ENCODE data around the gene RAB4B.

The RAB4B gene

DNA sequence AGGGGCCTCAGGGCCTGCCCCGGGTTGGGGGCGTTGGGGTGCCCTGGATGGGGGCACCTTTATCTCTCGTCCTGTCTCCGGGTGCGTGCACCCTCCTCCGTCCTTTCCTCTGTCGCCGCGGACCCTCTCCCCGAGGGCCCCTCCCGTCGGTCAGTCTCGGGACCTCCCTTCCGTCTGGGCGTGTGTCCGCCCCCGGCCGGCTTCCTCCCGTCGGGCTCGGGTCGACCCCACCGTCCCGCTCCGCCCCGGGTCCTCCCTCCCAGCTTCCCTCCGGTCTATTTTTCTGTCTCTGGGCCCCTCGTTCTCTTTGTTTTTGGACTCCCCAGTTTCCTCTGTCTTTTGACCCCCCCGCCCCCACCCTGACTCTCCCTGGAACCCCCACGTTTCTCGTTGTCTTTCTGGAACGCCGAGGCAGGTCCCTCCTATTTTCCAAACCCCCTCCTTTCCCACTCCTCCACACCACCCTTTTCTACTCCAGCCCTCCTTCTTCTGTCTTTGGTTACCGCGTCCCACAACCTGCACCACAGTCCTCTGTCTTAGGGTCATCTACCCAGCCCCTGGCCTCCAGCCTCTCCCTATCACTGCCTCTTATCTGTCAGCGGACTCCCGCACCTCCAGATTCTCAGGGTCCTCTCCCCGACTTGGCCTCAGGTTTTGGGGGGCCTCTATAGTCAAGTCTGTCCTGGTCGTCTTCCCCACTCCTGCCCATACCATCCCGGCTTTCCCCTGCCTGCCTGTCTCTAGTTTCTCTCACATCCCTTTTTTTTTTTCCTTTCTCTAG is 21.7 kb downstream of the RAB4B start:
- peak overlapping the region; percentile 91 for H3K27ac ChIP-seq
- no peak for TF ChIP-seq CTCF (conservative IDR thresholded peaks at IDR 0.05)

DNA sequence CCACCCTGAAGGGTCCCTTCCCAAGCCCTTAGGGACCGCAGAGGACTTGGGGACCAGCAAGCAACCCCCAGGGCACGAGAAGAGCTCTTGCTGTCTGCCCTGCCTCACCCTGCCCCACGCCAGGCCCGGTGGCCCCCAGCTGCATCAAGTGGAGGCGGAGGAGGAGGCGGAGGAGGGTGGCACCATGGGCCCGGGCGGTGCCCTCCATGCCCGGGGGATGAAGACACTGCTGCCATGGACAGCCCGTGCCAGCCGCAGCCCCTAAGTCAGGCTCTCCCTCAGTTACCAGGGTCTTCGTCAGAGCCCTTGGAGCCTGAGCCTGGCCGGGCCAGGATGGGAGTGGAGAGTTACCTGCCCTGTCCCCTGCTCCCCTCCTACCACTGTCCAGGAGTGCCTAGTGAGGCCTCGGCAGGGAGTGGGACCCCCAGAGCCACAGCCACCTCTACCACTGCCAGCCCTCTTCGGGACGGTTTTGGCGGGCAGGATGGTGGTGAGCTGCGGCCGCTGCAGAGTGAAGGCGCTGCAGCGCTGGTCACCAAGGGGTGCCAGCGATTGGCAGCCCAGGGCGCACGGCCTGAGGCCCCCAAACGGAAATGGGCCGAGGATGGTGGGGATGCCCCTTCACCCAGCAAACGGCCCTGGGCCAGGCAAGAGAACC is 22.4 kb downstream of the RAB4B start:
- no peak for TF ChIP-seq CTCF (conservative IDR thresholded peaks at IDR 0.05)
- H3K27ac ChIP-seq = peak overlapping the region; percentile 91

DNA sequence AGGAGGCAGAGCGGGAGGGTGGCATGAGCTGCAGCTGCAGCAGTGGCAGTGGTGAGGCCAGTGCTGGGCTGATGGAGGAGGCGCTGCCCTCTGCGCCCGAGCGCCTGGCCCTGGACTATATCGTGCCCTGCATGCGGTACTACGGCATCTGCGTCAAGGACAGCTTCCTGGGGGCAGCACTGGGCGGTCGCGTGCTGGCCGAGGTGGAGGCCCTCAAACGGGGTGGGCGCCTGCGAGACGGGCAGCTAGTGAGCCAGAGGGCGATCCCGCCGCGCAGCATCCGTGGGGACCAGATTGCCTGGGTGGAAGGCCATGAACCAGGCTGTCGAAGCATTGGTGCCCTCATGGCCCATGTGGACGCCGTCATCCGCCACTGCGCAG is 22.9 kb downstream of the RAB4B start:
- H3K27ac ChIP-seq = peak overlapping the region; percentile 91
- TF ChIP-seq CTCF (conservative IDR thresholded peaks at IDR 0.05) = no peak

DNA sequence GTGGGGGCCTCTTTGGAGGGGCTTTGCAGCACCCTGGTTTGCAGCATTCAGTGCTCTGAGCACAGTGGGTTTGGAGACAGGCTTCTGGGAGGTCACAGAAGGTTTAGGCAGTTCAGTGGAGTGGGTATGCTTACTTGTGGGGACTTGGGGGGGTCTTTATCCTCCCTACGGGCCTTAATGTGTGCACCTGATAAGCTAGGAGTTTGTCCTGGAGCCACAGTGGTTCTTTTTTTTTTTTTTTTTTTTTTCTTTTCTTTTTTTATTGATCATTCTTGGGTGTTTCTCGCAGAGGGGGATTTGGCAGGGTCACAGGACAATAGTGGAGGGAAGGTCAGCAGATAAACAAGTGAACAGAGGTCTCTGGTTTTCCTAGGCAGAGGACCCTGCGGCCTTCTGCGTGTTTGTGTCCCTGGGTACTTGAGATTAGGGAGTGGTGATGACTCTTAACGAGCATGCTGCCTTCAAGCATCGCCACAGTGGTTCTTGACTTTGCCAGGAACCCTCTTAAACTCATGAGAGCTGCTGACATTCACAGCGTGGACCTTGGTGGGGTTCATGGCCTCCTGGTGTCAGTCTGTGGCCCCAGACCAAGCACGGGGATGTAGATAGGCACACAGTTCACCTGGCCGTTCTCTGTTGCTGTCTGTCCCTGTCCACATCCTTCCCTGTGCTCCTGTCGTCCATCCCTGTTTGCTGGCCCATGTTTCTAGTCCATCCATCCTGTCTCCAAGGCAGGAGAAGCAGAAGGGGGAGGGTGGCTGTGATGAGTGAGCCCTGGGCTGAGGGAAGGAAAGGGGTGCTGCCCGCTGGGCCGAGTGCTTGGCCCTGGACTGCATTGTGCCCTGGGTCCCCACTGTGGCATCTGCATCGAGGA is 23.6 kb downstream of the RAB4B start:
- H3K27ac ChIP-seq = peak overlapping the region; percentile 91
- no peak for TF ChIP-seq CTCF (conservative IDR thresholded peaks at IDR 0.05)

DNA sequence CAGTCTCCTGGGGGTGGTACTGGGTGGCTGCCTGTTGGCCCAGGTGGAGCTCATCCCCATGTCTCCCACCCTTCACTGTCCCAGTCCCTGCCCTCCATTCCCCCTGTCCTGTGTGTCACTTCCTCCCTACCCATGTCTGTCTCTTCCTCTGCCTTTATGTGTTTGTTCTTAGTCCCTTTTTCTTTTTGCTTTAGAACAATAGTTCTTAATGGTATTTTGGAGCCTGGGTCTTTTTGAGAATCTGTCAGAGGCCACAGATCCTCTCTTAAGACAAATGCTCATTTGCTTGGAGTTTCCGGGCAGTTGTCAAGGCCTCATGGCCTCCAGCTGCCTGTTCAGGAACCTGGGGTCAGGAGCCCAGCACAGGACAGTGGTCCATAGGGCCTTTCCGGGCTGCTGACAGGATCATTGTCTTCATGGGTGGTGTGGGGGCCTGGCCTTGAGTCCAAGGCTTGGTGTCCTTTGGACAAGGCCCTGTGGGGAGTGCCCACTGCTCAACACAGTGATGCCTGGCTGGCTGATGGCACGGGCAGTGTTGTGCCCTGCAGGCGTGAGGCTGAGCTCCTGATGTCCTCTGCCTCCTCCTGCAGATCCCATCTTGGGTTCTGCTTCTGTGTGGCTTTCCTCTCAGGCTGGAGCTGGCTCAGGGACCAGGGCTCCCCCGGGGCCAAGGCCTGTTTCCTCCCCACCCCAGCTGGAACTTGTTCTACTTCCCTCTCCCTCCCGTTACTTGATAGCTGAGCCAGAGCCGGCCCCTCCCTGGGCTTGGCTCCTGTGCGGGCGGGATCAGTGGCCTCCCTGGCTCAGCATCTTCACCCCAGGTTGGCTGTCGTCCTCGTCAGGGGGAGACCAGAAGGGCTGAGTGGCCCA is 24.5 kb downstream of the RAB4B start:
- H3K27ac ChIP-seq = peak overlapping the region; percentile 91
- no peak for TF ChIP-seq CTCF (conservative IDR thresholded peaks at IDR 0.05)

GRCh38 chr19:40803170-40803856 is 25.3 kb downstream of the RAB4B start:
- no peak for TF ChIP-seq CTCF (conservative IDR thresholded peaks at IDR 0.05)
- H3K27ac ChIP-seq = peak overlapping the region; percentile 91
